ACC112 (cell line): ENCODE measurements around the gene MAGI2.

Experiments used
- H2AFZ ChIP-seq: fragments of 200-600 bp; sonication (generic); one replicate; pipeline ENCODE4 v1.6.0; 2017; ENCODE audit warnings: antibody characterized with exemption, low read length; ENCODE audit not compliant: unreplicated experiment
- H3K27ac ChIP-seq: fragments of 200-600 bp; sonication (generic); 2 replicates; pipeline ENCODE4 v1.5.1; 2014; ENCODE audit warnings: low read depth, mild to moderate bottlenecking, antibody characterized with exemption, low read length, moderate library complexity
- H3K27me3 ChIP-seq: fragments of 200-600 bp; sonication (generic); 2 replicates; pipeline ENCODE4 v1.6.1; 2014; ENCODE audit warnings: mild to moderate bottlenecking, antibody characterized with exemption, low read length, moderate library complexity, mixed read lengths; ENCODE audit not compliant: insufficient read depth
- H3K36me3 ChIP-seq: fragments of 200-600 bp; sonication (generic); 2 replicates; pipeline ENCODE4 v1.6.1; 2016; ENCODE audit warnings: mild to moderate bottlenecking, antibody characterized with exemption, low read length, moderate library complexity, mixed read lengths; ENCODE audit not compliant: insufficient read depth
- H3K4me1 ChIP-seq: fragments of 200-600 bp; sonication (generic); one replicate; pipeline ENCODE4 v1.6.1; 2016; ENCODE audit warnings: low read length, mixed read lengths; ENCODE audit not compliant: insufficient read depth, unreplicated experiment, control insufficient read depth
- H3K4me3 ChIP-seq: fragments of 200-600 bp; sonication (generic); 2 replicates; pipeline ENCODE4 v1.5.1; 2014; ENCODE audit warnings: mild to moderate bottlenecking, low read depth, low read length
- H3K79me2 ChIP-seq: fragments of 200-600 bp; sonication (generic); one replicate; pipeline ENCODE4 v1.6.0; 2016; ENCODE audit warnings: low read length; ENCODE audit not compliant: control insufficient read depth, unreplicated experiment, insufficient read depth

Gene MAGI2

GRCh38 chr7:78850093-78850740 lies 603.2 kb downstream of the MAGI2 start:
- Histone ChIP-seq H3K27me3 (no peaks in the 10 kb centered on the region), H3K27ac (no peak overlapping the region), H3K4me3 (no peak overlapping the region), H3K36me3 (no peaks in the 10 kb centered on the region), H3K4me1 (peaks cover 6% of the 10 kb centered on the region), H2AFZ (no peak overlapping the region), H3K79me2 (no peaks in the 10 kb centered on the region)

DNA sequence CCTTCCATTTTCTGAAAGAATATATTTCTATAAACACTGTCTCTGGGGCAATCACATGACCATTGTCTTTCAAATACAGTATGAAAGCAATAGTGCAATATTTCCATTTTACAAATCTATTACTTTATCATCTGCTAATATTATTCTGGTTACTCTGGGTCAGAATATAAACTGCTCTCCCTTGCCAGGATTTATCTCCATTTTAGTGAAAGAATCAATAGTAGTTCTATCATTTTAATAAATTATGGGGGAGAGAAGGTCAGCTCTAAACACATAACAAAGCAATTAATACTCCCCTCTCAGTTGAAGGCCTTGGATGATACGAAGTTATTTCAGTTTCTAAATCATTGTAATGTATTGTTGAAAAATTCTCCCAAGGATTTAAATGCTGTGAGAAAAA lies 608.3 kb downstream of the MAGI2 start:
- Histone ChIP-seq H2AFZ (no peak overlapping the region), H3K79me2 (no peaks in the 10 kb centered on the region), H3K4me3 (no peak overlapping the region), H3K27ac (no peak overlapping the region), H3K27me3 (no peaks in the 10 kb centered on the region), H3K4me1 (no peaks in the 10 kb centered on the region), H3K36me3 (no peaks in the 10 kb centered on the region)

- H3K4me3 ChIP-seq = no peak overlapping the region
- no peak overlapping the region for H3K27ac ChIP-seq
- no peaks in the 10 kb centered on the region for H3K4me1 ChIP-seq
- H2AFZ ChIP-seq = no peak overlapping the region
- H3K27me3 ChIP-seq = no peaks in the 10 kb centered on the region
- H3K79me2 ChIP-seq = no peaks in the 10 kb centered on the region
- no peaks in the 10 kb centered on the region for H3K36me3 ChIP-seq
These were observed 611.4 kb downstream of the MAGI2 start for GRCh38 chr7:78842068-78842467.

DNA sequence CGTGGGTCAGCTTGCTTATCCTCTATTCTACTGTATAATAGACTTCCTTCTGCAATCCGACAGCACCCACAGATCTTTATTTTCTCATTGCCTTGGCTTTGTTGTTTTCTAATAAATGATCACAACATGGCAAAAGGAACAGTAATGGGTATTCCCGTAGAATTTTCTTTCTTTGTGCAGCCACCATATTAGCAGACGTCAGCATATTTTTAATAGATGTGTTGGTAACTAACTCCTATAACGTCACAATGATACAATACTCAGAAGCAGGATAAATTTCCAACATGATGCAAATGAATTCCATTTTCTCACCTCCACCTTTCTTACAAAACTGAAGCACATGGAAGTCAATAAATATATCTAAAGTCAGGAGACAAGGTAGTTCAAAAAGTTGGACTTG lies 617.6 kb downstream of the MAGI2 start:
- Histone ChIP-seq H3K4me1 (no peaks in the 10 kb centered on the region), H3K27me3 (no peaks in the 10 kb centered on the region), H3K27ac (no peak overlapping the region), H3K79me2 (no peaks in the 10 kb centered on the region), H3K4me3 (no peak overlapping the region), H3K36me3 (no peaks in the 10 kb centered on the region), H2AFZ (no peak overlapping the region)

GRCh38 chr7:78828317-78828716 lies 625.1 kb downstream of the MAGI2 start:
- Histone ChIP-seq H3K36me3 (no peaks in the 10 kb centered on the region), H3K4me3 (no peak overlapping the region), H2AFZ (no peak overlapping the region)

DNA sequence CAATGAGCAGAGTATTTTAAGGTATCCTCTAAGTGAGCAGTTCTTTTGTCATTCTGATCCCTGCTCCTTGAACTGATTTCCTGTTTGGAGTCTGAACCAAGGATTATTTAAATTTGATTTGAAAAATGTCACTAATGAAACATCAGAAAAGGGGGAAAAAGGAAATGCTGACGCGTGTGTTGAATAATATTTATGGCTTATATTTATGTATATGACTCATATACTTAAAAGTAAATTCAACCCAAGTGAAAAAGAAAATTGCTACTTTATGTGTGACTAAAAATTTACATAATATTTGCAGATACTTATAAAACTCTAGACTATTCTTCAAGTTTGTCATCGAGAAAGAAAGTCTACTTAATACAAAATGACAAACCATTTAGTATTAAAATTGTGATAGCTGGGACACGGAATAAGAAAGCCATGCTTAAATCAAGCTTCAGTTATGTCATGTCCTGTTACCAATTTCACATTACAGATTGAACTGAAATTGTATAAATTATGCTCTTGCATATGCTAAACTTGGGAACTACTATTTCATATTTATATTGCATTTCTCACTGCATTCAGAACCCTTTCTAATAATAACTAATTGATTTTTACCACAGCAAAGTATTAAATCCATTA lies 649.9 kb downstream of the MAGI2 start:
- Histone ChIP-seq H3K4me1 (no peaks in the 10 kb centered on the region), H3K27me3 (no peaks in the 10 kb centered on the region)

More at GRCh38 chr7:78828317-78828716, 625.1 kb downstream of the MAGI2 start:
- H3K27me3 ChIP-seq = no peaks in the 10 kb centered on the region
- no peaks in the 10 kb centered on the region for H3K4me1 ChIP-seq
- no peak overlapping the region for H3K27ac ChIP-seq
- no peaks in the 10 kb centered on the region for H3K79me2 ChIP-seq

DNA sequence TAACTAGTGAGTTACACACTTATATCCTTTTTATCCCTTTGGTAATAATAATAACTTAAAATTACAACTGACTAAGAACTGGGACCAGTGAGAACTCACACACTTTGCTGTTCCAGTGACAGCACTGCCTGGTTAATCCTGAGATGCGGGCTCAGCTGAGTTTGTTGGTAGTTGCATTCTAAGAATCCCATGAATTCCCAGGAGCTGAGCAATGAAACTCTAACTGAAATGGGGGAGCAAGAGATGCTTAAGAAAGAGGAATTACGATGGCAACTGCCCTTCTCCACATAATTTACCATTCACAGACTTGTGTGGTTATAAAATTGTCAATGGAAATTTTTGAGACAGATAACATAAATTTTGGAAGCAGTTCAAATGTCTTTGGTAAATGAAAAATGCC lies 659.4 kb downstream of the MAGI2 start:
- Histone ChIP-seq H3K27me3 (no peaks in the 10 kb centered on the region), H3K4me1 (no peaks in the 10 kb centered on the region), H3K79me2 (no peaks in the 10 kb centered on the region), H2AFZ (no peak overlapping the region), H3K36me3 (no peaks in the 10 kb centered on the region), H3K27ac (no peak overlapping the region), H3K4me3 (no peak overlapping the region)

More for the DNA sequence above, 649.9 kb downstream of the MAGI2 start:
- no peak overlapping the region for H3K27ac ChIP-seq
- H3K4me3 ChIP-seq = no peak overlapping the region
- no peaks in the 10 kb centered on the region for H3K79me2 ChIP-seq
- H3K36me3 ChIP-seq = no peaks in the 10 kb centered on the region
- H2AFZ ChIP-seq = no peak overlapping the region

DNA sequence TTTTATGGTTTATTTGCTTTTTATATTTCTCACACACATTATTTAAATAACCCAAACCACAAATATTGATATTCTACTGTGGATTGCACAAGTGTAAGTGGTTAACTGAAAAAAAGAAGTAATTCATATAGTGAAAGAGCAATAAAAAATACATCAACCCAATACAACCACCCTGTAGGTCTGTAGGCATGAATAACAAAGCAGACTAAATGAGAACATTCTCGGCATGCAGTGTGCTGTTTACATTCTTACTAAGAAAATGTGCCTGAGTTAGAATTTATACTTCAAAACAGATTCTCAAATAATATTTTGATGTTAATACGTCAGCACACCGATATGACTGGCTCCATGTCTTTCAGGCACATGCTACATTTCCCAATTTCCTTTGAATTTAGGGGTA lies 660.8 kb downstream of the MAGI2 start:
- Histone ChIP-seq H3K27ac (no peak overlapping the region), H2AFZ (no peak overlapping the region), H3K4me1 (no peaks in the 10 kb centered on the region), H3K36me3 (no peaks in the 10 kb centered on the region), H3K79me2 (no peaks in the 10 kb centered on the region), H3K4me3 (no peak overlapping the region), H3K27me3 (no peaks in the 10 kb centered on the region)

GRCh38 chr7:78792006-78792405 lies 661.5 kb downstream of the MAGI2 start:
- Histone ChIP-seq H2AFZ (no peak overlapping the region), H3K4me1 (no peaks in the 10 kb centered on the region), H3K79me2 (no peaks in the 10 kb centered on the region), H3K27ac (no peak overlapping the region), H3K27me3 (no peaks in the 10 kb centered on the region), H3K4me3 (no peak overlapping the region), H3K36me3 (no peaks in the 10 kb centered on the region)

DNA sequence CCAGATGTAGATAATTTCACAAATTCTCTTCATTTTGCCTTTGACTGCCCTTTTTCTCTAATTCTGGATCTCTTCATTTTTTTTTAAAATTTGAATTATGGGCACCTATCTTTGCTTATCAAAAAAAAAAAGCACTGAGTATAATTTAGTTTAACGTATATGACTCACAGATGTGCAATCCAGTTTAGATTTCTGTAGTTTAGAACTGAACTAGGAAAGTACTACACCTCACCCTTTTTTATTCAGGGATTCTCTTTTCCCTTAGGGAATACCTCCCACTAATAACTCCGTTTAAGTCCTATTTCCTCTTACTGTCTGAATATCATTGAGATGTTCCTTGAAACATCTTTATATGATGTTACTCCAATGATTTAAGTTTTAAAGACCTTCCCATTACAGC lies 665.0 kb downstream of the MAGI2 start:
- Histone ChIP-seq H3K27ac (no peak overlapping the region), H3K79me2 (no peaks in the 10 kb centered on the region), H3K27me3 (no peaks in the 10 kb centered on the region), H3K4me1 (no peaks in the 10 kb centered on the region), H3K4me3 (no peak overlapping the region), H3K36me3 (no peaks in the 10 kb centered on the region), H2AFZ (no peak overlapping the region)

DNA sequence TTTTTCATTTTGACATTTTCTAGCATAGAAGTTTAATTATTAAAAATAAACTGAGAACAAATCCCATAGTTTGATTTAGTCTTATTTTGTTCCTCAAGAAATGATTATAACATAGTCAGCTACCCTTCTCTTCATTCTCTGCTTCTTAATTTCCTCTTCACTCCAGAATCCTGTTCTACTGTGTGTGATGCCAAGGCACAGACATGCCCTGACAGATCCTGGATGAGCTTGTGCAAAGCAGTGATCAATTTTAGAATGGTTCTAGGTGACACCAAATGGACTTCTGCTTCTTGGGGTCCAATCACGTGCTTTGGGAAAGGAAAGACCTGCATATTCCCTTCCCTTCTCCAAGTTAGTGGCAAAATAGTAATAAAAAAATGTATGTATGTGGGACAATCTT lies 665.6 kb downstream of the MAGI2 start:
- no peak overlapping the region for H3K27ac ChIP-seq
- H3K4me3 ChIP-seq = no peak overlapping the region
- H3K36me3 ChIP-seq = no peaks in the 10 kb centered on the region
- no peaks in the 10 kb centered on the region for H3K27me3 ChIP-seq
- no peaks in the 10 kb centered on the region for H3K4me1 ChIP-seq
- no peaks in the 10 kb centered on the region for H3K79me2 ChIP-seq
- no peak overlapping the region for H2AFZ ChIP-seq
